HCT116 (cell line): Measurements from ENCODE around the gene ZNF180.

Source experiments
- ELF1 ChIP-seq: IDR thresholded peaks from 2 replicates; pipeline ENCODE4 v1.6.1; 2012; ENCODE audit warnings: low read depth, borderline replicate concordance
- EZH2 ChIP-seq: fragments of 200-600 bp; sonication (generic); IDR thresholded peaks from 2 replicates; pipeline ENCODE4 v1.6.1; 2017; ENCODE audit warnings: antibody characterized with exemption, mixed run types
- POLR2A ChIP-seq: IDR thresholded peaks from 2 replicates; pipeline ENCODE4 v1.7.0; 2011; ENCODE audit warnings: borderline replicate concordance; ENCODE audit not compliant: insufficient read depth, insufficient read length; ENCODE audit errors: extremely low read depth
- SRF ChIP-seq: IDR thresholded peaks from 2 replicates; pipeline ENCODE4 v1.6.1; 2012; ENCODE audit warnings: low read depth
- YY1 ChIP-seq: IDR thresholded peaks from 2 replicates; pipeline ENCODE4 v1.6.1; 2011; ENCODE audit warnings: low read length, low read depth, moderate library complexity, mild to moderate bottlenecking; ENCODE audit not compliant: insufficient replicate concordance; ENCODE audit errors: extremely low read depth
- ZNF274 ChIP-seq: fragments of 200-500 bp; sonication (Bioruptor generic); IDR thresholded peaks from 2 replicates; pipeline ENCODE4 v1.6.1; 2014; ENCODE audit warnings: mild to moderate bottlenecking, low read depth, low read length, inconsistent platforms
- TF ChIP-seq, protein P1 (sequence below), 3 experiments: fragments of 200-600 bp in 1 of 3; sonication (generic) in 1 of 3; IDR thresholded peaks in 2 of 3; conservative IDR thresholded peaks in 1 of 3; 2 replicates each; pipeline ENCODE4 v1.5.1; 2012 to 2017; ENCODE audit warnings: low read depth in 2 of 3, low read length in 2 of 3, antibody characterized with exemption in 1 of 3, borderline replicate concordance in 1 of 3, control low read depth in 1 of 3, mild to moderate bottlenecking in 1 of 3, mixed read lengths in 1 of 3, mixed run types in 1 of 3, moderate library complexity in 1 of 3; ENCODE audit not compliant: insufficient read depth in 1 of 3
- TF ChIP-seq, protein P2 (sequence below): IDR thresholded peaks from 2 replicates; pipeline ENCODE4 v1.6.1; 2012
- TF ChIP-seq, protein P3 (sequence below): IDR thresholded peaks from 2 replicates; pipeline ENCODE4 v1.6.1; 2012

DNA sequence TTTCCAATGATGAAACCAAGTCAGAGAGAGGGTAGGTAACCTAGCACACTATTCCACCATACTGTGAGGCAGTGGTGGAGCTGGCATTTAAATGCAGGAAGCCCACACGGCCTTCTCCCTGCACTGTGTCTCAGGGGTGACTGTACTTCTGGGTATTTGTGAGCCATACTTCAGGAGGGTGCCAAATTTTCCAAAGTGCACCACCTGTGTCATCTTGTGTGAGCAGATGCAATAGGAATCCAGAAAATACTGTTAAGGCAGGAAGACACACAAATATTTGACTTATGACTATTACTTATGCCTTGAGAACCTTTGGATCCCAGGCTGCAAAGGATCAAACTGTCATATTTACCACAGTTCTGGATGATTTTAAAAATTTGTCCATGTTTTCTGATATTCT lies 69.4 kb downstream of the ZNF180 start:
- no peak for TF ChIP-seq POLR2A
- TF ChIP-seq, protein P1, sequence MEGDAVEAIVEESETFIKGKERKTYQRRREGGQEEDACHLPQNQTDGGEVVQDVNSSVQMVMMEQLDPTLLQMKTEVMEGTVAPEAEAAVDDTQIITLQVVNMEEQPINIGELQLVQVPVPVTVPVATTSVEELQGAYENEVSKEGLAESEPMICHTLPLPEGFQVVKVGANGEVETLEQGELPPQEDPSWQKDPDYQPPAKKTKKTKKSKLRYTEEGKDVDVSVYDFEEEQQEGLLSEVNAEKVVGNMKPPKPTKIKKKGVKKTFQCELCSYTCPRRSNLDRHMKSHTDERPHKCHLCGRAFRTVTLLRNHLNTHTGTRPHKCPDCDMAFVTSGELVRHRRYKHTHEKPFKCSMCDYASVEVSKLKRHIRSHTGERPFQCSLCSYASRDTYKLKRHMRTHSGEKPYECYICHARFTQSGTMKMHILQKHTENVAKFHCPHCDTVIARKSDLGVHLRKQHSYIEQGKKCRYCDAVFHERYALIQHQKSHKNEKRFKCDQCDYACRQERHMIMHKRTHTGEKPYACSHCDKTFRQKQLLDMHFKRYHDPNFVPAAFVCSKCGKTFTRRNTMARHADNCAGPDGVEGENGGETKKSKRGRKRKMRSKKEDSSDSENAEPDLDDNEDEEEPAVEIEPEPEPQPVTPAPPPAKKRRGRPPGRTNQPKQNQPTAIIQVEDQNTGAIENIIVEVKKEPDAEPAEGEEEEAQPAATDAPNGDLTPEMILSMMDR (IDR thresholded peaks at IDR 0.05 in 2 of 3, conservative IDR thresholded peaks at IDR 0.05 in 1 of 3; ENCODE audit: borderline replicate concordance in 1 of 3, insufficient read depth in 1 of 3, low read depth in 2 of 3, low read length in 2 of 3) = no peak
- no peak for TF ChIP-seq YY1
- TF ChIP-seq, protein P2, sequence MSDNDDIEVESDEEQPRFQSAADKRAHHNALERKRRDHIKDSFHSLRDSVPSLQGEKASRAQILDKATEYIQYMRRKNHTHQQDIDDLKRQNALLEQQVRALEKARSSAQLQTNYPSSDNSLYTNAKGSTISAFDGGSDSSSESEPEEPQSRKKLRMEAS = no peak
- TF ChIP-seq EZH2 = no peak
- TF ChIP-seq ZNF274 = no peak
- TF ChIP-seq SRF = no peak
- TF ChIP-seq ELF1 = no peak
- TF ChIP-seq, protein P3, sequence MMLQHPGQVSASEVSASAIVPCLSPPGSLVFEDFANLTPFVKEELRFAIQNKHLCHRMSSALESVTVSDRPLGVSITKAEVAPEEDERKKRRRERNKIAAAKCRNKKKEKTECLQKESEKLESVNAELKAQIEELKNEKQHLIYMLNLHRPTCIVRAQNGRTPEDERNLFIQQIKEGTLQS = no peak
